SK-N-SH (cell line): ENCODE data around the gene CEP63. TPM values are rescaled to one million over a fixed set of nuclear protein-coding genes. Genes with fewer than 3 reads are reported as not detected.

ENCODE experiments used
- CTCF ChIA-PET: fragments of 300-600, 350-600 bp; formaldehyde crosslinking; extraction: SDS; loops from one replicate; lab custom pipeline; 2021; lab: Yijun Ruan, JAX
- POLR2A ChIA-PET: fragments of 350-600 bp; sonication (Branson Sonifier 250); formaldehyde crosslinking; extraction: SDS; loops from one replicate; lab custom pipeline; 2020; ENCODE audit warnings: antibody characterized with exemption, inconsistent platforms; lab: Yijun Ruan, JAX
- DNase-seq: peaks from one replicate; pipeline ENCODE4 v3.0.0; 2012
- H2AFZ ChIP-seq: fragments of 200-600 bp; sonication (generic); 2 replicates; pipeline ENCODE4 v1.8.1; 2016; ENCODE audit warnings: antibody characterized with exemption, mild to moderate bottlenecking, low read depth
- H3F3A ChIP-seq: fragments of 200-600 bp; sonication (generic); replicated peaks from 2 replicates; pipeline ENCODE3; 2016; ENCODE audit warnings: antibody characterized with exemption, mild to moderate bottlenecking; ENCODE audit not compliant: insufficient read depth
- H3K27ac ChIP-seq, 2 experiments: fragments of 200-500 bp in 1 of 2; fragments of 200-600 bp in 1 of 2; sonication (Bioruptor generic) in 1 of 2; sonication (generic), shearing (Covaris generic) in 1 of 2; 2 replicates each; pipeline versions ENCODE4 v1.5.1 to v1.6.1; 2014 to 2016; ENCODE audit warnings: low read depth in 2 of 2, inconsistent platforms in 1 of 2, low read length in 1 of 2, mild to moderate bottlenecking in 1 of 2, mixed read lengths in 1 of 2
- H3K27me3 ChIP-seq: fragments of 200-600 bp; sonication (generic), shearing (Covaris generic); 2 replicates; pipeline ENCODE4 v1.6.1; 2016; ENCODE audit warnings: mixed run types; ENCODE audit not compliant: insufficient read depth
- H3K36me3 ChIP-seq, 2 experiments: fragments of 200-500 bp in 1 of 2; fragments of 200-600 bp in 1 of 2; sonication (Bioruptor generic) in 1 of 2; sonication (generic) in 1 of 2; replicated peaks in 1 of 2; 2 replicates each; pipeline versions ENCODE3 to v1.5.1; 2014 to 2016; ENCODE audit warnings: low read length in 1 of 2, mild to moderate bottlenecking in 1 of 2; ENCODE audit not compliant: insufficient read depth in 2 of 2, control insufficient read depth in 1 of 2
- H3K4me1 ChIP-seq, 2 experiments: fragments of 200-500 bp in 1 of 2; fragments of 200-600 bp in 1 of 2; sonication (Bioruptor generic) in 1 of 2; sonication (generic), shearing (Covaris generic) in 1 of 2; 2 replicates each; pipeline versions ENCODE4 v1.5.1 to v1.6.1; 2014 to 2016; ENCODE audit warnings: low read depth in 1 of 2, low read length in 1 of 2, mixed run types in 1 of 2; ENCODE audit not compliant: insufficient read depth in 2 of 2, control insufficient read depth in 1 of 2
- H3K4me2 ChIP-seq: fragments of 200-600 bp; sonication (generic), shearing (Covaris generic); 2 replicates; pipeline ENCODE4 v1.6.1; 2017; ENCODE audit warnings: mixed run types
- H3K4me3 ChIP-seq, 2 experiments: fragments of 200-500 bp in 1 of 2; fragments of 200-600 bp in 1 of 2; sonication (Bioruptor generic) in 1 of 2; sonication (generic), shearing (Covaris generic) in 1 of 2; 2 replicates each; pipeline versions ENCODE4 v1.5.1 to v1.8.1; 2014 to 2016; ENCODE audit warnings: low read depth in 2 of 2, inconsistent platforms in 1 of 2, low read length in 1 of 2, mild to moderate bottlenecking in 1 of 2, mixed read lengths in 1 of 2, moderate library complexity in 1 of 2
- H3K79me2 ChIP-seq: fragments of 200-600 bp; sonication (generic); 2 replicates; pipeline ENCODE4 v1.8.1; 2017; ENCODE audit warnings: mild to moderate bottlenecking; ENCODE audit not compliant: insufficient read depth
- H3K9ac ChIP-seq: fragments of 200-600 bp; sonication (generic); 2 replicates; pipeline ENCODE4 v1.6.1; 2017; ENCODE audit warnings: mixed run types
- H3K9me2 ChIP-seq: fragments of 200-600 bp; sonication (generic); 2 replicates; pipeline ENCODE4 v1.6.1; 2017; ENCODE audit warnings: mixed run types
- H3K9me3 ChIP-seq: fragments of 200-600 bp; sonication (generic); 2 replicates; pipeline ENCODE4 v1.6.1; 2017; ENCODE audit warnings: mixed run types, mild to moderate bottlenecking, moderate library complexity
- H4K20me1 ChIP-seq: fragments of 200-600 bp; sonication (generic); 2 replicates; pipeline ENCODE4 v1.6.1; 2017; ENCODE audit warnings: mild to moderate bottlenecking, mixed run types; ENCODE audit not compliant: insufficient read depth
- EZH2phosphoT487 ChIP-seq: fragments of 200-600 bp; sonication (generic); IDR thresholded peaks from 2 replicates; pipeline ENCODE4 v1.6.1; 2017; ENCODE audit warnings: low read depth, mixed run types, mild to moderate bottlenecking, antibody characterized with exemption, moderate library complexity, borderline replicate concordance
- FOSL2 ChIP-seq: IDR thresholded peaks from 2 replicates; pipeline ENCODE4 v1.4.0; 2012; ENCODE audit warnings: low read depth, mild to moderate bottlenecking, moderate library complexity, borderline replicate concordance
- FOXJ3 ChIP-seq: sonication (generic); formaldehyde crosslinking; IDR thresholded peaks from 2 replicates; pipeline ENCODE4 v1.5.1; 2020; ENCODE audit warnings: mild to moderate bottlenecking, missing genetic modification reagents
- GATA2 ChIP-seq: sonication (generic); formaldehyde crosslinking; IDR thresholded peaks from 2 replicates; pipeline ENCODE4 v1.5.0; 2020; ENCODE audit warnings: mild to moderate bottlenecking, missing genetic modification reagents
- MEF2A ChIP-seq: IDR thresholded peaks from 2 replicates; pipeline ENCODE4 v1.4.0; 2012; ENCODE audit warnings: low read depth, borderline replicate concordance
- RAD21 ChIP-seq: IDR thresholded peaks from 2 replicates; pipeline ENCODE4 v1.6.1; 2012; ENCODE audit warnings: mild to moderate bottlenecking, low read length
- RXRA ChIP-seq: IDR thresholded peaks from 2 replicates; pipeline ENCODE4 v1.4.0; 2012; ENCODE audit warnings: low read depth, mild to moderate bottlenecking, borderline replicate concordance
- SMC3 ChIP-seq: IDR thresholded peaks from 2 replicates; pipeline ENCODE4 v1.6.1; 2012; ENCODE audit warnings: low read depth, low read length, improper control_type of control experiment
- TAF1 ChIP-seq: IDR thresholded peaks from 2 replicates; pipeline ENCODE4 v1.6.1; 2012; ENCODE audit warnings: low read depth, mild to moderate bottlenecking, low read length, moderate library complexity, borderline replicate concordance
- YY1 ChIP-seq: IDR thresholded peaks from 2 replicates; pipeline ENCODE4 v1.4.0; 2012; ENCODE audit warnings: low read depth, mild to moderate bottlenecking
- WGBS: methylation state at CpG from one replicate; pipeline ENCODE4 v1.1.6; 2017; ENCODE audit warnings: low lambda C conversion rate; 5-methylcytosine and 5-hydroxymethylcytosine counted together
- polyA plus RNA-seq, 3 experiments: library from polyadenylated mRNA; depleted of rRNA; stranded (reverse); fragments of >200 nt; gene quantifications; 2 replicates each; pipeline ENCODE4 v1.2.3, GENCODE V29; 2012
- TF ChIP-seq, protein P1 (sequence below): fragments of 150-350 bp; IDR thresholded peaks from 2 replicates; pipeline ENCODE4 v1.6.1; 2017; ENCODE audit warnings: antibody characterized with exemption, low read length, low read depth, borderline replicate concordance
- TF ChIP-seq, protein P2 (sequence below): IDR thresholded peaks from 2 replicates; pipeline ENCODE4 v1.6.1; 2012; ENCODE audit warnings: mild to moderate bottlenecking, low read depth, low read length, moderate library complexity
- TF ChIP-seq, protein P3 (sequence below): IDR thresholded peaks from 2 replicates; pipeline ENCODE4 v1.4.0; 2012; ENCODE audit warnings: low read depth, borderline replicate concordance
- TF ChIP-seq, protein P4 (sequence below): IDR thresholded peaks from 2 replicates; pipeline ENCODE4 v1.4.0; 2012; ENCODE audit warnings: low read depth

Gene CEP63
- polyA plus RNA-seq, 1 of the 3 experiments (the other 2 are of a cell fraction): 6.3 TPM

DNA sequence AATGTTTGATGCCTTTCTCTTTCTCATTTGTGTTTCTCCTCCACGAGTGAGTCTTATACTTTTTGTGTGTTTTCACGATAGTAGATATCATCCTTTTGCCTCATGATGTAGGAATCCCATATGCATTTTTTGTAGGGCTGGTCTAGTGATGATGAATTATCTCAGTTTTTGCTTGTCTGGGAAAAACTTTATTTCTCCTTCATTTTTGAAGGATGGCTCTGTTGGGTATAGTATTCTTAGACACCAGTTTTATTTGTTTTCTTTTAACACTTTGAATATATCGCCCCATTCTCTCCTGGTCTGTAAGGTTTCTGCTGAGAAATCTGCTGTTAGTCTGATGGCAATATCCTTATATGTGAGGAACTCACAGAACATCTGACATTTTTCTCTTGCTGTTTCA, 18.3 kb downstream of the CEP63 start:
- no peak overlapping the region for H3K9ac ChIP-seq
- DNase-seq: no peak
- no peak overlapping the region for H3K4me2 ChIP-seq
- H3K27ac ChIP-seq: no peak overlapping the region
- CTCF ChIA-PET: no interaction called here
- peaks cover 33% of the 10 kb centered on the region; the same call in 1 of the 2 replicates for H3K9me3 ChIP-seq
- peaks cover 10 to 41% of the 10 kb centered on the region in 2 experiments for H3K36me3 ChIP-seq
- no peaks in the 10 kb centered on the region for H4K20me1 ChIP-seq
- H3K27me3 ChIP-seq: no peaks in the 10 kb centered on the region
- no peaks in the 10 kb centered on the region for H3K9me2 ChIP-seq
- H3K79me2 ChIP-seq: peaks cover 72% of the 10 kb centered on the region
- TF ChIP-seq GATA2 (CRISPR knock-in tag): no peak
- no peak for TF ChIP-seq MEF2A
- TF ChIP-seq, all 33 proteins: peak for 0
- WGBS: 80% methylated on average over 3 of the region's 3 CpGs
- no peaks in the 10 kb centered on the region for H3K4me1 ChIP-seq
- no peak overlapping the region for H3K4me3 ChIP-seq
- no peaks in the 10 kb centered on the region for H3F3A ChIP-seq
- H2AFZ ChIP-seq: no peak overlapping the region
- POLR2A ChIA-PET: no interaction called here

DNA sequence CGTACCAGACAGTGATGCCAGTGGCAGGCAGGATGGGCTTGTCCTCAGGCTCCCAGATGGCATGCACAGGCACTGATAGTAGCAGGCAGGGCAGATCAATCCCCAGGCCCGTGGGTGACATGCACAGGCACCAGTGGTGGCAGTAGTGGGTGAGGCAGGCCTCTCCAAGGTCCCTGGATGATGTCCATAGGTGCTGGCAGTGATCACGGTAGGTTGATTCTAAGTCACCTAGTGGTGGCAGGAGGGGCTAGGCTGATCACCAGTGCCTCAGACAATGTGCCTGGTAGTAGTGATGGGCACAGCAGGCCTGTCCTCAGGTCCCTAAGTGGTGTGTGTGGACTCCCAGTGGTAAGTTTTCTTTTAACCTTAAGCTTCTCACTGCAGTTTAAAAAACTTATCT, 19.6 kb downstream of the CEP63 start:
- Histone ChIP-seq H3K9me2 (no peaks in the 10 kb centered on the region), H3K9ac (no peak overlapping the region), H2AFZ (no peak overlapping the region), H3K9me3 (peaks cover 33% of the 10 kb centered on the region; the same call in 1 of the 2 replicates), H3K4me1 (no peaks in the 10 kb centered on the region), H4K20me1 (no peaks in the 10 kb centered on the region), H3K4me2 (no peak overlapping the region), H3K27me3 (no peaks in the 10 kb centered on the region), H3K36me3 (peaks cover 12 to 46% of the 10 kb centered on the region in 2 experiments), H3F3A (no peaks in the 10 kb centered on the region), H3K27ac (no peak overlapping the region), H3K4me3 (no peak overlapping the region), H3K79me2 (peaks cover 59% of the 10 kb centered on the region)
- CTCF ChIA-PET: interaction anchor here (0.8 kb wide), 1 partner anchor 10 kb away, joined by 3 read pairs; no protein-coding TSS in a partner anchor
- DNase-seq: no peak
- POLR2A ChIA-PET: no interaction called here
- WGBS: no CpG with 5 or more reads among the region's 3 CpGs
- TF ChIP-seq, protein P1, sequence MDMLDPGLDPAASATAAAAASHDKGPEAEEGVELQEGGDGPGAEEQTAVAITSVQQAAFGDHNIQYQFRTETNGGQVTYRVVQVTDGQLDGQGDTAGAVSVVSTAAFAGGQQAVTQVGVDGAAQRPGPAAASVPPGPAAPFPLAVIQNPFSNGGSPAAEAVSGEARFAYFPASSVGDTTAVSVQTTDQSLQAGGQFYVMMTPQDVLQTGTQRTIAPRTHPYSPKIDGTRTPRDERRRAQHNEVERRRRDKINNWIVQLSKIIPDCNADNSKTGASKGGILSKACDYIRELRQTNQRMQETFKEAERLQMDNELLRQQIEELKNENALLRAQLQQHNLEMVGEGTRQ: no peak

DNA sequence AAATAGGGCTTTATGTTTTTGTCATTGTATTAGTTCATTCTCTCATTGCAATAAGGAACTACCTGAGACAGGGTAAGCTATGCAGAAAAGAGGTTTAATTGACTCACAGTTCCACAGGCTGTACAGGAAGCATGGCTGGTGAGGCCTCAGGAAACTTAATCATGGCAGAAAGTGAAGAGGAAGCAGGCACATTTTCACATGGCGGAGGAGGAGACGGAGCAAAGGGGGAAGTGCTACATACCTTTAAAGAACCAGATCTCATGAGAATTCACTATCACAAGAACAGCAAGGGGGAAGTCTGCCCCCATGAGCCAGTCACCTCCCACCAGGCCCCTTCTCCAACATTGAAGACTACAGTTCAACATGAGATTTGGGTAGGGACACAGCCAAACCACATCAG, 25.6 kb downstream of the CEP63 start:
- H2AFZ ChIP-seq: no peak overlapping the region
- H3K4me1 ChIP-seq: no peaks in the 10 kb centered on the region
- POLR2A ChIA-PET: no interaction called here
- H3K4me3 ChIP-seq: no peak overlapping the region
- H3K9ac ChIP-seq: no peak overlapping the region
- CTCF ChIA-PET: no interaction called here
- WGBS: 100% methylated on average over 2 of the region's 2 CpGs
- H3K4me2 ChIP-seq: no peak overlapping the region
- H3K27me3 ChIP-seq: no peaks in the 10 kb centered on the region
- no peaks in the 10 kb centered on the region for H3F3A ChIP-seq
- H3K9me2 ChIP-seq: no peaks in the 10 kb centered on the region
- no peak overlapping the region for H3K27ac ChIP-seq
- peaks cover 13 to 38% of the 10 kb centered on the region in 2 experiments for H3K36me3 ChIP-seq
- H4K20me1 ChIP-seq: no peaks in the 10 kb centered on the region
- no peaks in the 10 kb centered on the region; the same call in 1 of the 2 replicates for H3K79me2 ChIP-seq
- H3K9me3 ChIP-seq: no peaks in the 10 kb centered on the region
- TF ChIP-seq TAF1: no peak
- no peak for TF ChIP-seq EZH2phosphoT487
- TF ChIP-seq, protein P2, sequence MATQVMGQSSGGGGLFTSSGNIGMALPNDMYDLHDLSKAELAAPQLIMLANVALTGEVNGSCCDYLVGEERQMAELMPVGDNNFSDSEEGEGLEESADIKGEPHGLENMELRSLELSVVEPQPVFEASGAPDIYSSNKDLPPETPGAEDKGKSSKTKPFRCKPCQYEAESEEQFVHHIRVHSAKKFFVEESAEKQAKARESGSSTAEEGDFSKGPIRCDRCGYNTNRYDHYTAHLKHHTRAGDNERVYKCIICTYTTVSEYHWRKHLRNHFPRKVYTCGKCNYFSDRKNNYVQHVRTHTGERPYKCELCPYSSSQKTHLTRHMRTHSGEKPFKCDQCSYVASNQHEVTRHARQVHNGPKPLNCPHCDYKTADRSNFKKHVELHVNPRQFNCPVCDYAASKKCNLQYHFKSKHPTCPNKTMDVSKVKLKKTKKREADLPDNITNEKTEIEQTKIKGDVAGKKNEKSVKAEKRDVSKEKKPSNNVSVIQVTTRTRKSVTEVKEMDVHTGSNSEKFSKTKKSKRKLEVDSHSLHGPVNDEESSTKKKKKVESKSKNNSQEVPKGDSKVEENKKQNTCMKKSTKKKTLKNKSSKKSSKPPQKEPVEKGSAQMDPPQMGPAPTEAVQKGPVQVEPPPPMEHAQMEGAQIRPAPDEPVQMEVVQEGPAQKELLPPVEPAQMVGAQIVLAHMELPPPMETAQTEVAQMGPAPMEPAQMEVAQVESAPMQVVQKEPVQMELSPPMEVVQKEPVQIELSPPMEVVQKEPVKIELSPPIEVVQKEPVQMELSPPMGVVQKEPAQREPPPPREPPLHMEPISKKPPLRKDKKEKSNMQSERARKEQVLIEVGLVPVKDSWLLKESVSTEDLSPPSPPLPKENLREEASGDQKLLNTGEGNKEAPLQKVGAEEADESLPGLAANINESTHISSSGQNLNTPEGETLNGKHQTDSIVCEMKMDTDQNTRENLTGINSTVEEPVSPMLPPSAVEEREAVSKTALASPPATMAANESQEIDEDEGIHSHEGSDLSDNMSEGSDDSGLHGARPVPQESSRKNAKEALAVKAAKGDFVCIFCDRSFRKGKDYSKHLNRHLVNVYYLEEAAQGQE: no peak
- TF ChIP-seq, protein P3, sequence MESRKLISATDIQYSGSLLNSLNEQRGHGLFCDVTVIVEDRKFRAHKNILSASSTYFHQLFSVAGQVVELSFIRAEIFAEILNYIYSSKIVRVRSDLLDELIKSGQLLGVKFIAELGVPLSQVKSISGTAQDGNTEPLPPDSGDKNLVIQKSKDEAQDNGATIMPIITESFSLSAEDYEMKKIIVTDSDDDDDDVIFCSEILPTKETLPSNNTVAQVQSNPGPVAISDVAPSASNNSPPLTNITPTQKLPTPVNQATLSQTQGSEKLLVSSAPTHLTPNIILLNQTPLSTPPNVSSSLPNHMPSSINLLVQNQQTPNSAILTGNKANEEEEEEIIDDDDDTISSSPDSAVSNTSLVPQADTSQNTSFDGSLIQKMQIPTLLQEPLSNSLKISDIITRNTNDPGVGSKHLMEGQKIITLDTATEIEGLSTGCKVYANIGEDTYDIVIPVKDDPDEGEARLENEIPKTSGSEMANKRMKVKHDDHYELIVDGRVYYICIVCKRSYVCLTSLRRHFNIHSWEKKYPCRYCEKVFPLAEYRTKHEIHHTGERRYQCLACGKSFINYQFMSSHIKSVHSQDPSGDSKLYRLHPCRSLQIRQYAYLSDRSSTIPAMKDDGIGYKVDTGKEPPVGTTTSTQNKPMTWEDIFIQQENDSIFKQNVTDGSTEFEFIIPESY: no peak
- TF ChIP-seq, protein P4, sequence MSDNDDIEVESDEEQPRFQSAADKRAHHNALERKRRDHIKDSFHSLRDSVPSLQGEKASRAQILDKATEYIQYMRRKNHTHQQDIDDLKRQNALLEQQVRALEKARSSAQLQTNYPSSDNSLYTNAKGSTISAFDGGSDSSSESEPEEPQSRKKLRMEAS: no peak
- TF ChIP-seq RAD21: no peak
- TF ChIP-seq SMC3: no peak
- TF ChIP-seq FOSL2: no peak
- TF ChIP-seq RXRA: no peak
- TF ChIP-seq YY1: no peak
- TF ChIP-seq FOXJ3 (CRISPR knock-in tag): no peak
- no peak for DNase-seq
